HG02852 (cell line): ENCODE measurements around the gene GPR61.

Experiments
- ATAC-seq: cut with Tn5 transposase; IDR thresholded peaks from one replicate; pipeline ENCODE4 v1.9.1; 2021; ENCODE audit warnings: mild to moderate bottlenecking, moderate library complexity; ENCODE audit not compliant: unreplicated experiment

The GPR61 gene

GRCh38 chr1:109566982-109567381 is 27.3 kb downstream of the GPR61 start:
- ATAC-seq = no peak

GRCh38 chr1:109567877-109568672 is 28.4 kb downstream of the GPR61 start:
- no peak for ATAC-seq

DNA sequence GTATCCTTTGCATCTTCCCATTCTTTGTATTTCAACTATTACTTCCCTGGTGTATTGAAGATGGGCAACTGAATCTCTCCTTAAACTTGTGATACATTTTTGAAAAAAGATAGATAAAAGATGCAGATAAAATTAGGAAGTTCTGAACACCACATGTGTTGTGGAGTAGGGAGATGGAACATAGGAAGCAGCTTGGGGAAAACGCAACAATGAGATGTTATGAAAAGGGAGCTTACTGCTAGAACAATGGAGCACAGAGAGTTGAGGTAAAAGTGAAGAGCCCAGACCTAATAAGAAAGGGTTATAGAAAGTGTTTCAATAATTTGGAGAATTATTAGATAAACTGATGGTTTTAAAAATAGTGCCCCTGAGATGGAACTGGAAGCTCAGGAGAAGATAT is 29.7 kb downstream of the GPR61 start:
- no peak for ATAC-seq

GRCh38 chr1:109570414-109570813 is 30.7 kb downstream of the GPR61 start:
- no peak for ATAC-seq

GRCh38 chr1:109573785-109574184 is 34.1 kb downstream of the GPR61 start:
- no peak for ATAC-seq

DNA sequence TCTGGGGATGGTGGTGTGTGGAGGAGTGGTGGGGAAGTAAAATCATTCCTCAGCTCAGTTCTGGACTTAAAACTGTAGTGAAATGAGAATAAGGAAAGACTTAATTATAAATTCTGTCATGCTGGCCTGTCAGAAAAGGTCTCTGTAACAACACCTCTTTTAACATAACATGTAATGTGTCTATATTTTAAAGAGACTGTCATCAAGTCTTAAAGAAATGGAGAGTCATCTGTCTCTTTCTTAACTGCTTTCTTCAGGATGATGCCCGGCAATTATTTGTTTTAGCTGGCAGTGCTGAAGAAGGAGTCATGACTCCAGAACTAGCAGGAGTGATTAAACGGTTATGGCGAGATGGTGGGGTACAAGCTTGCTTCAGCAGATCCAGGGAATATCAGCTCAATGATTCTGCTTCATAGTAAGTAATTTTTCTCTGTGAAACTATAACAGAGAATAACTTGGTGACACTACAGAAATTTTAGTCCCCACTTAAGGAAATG is 39.3 kb downstream of the GPR61 start:
- ATAC-seq = no peak

DNA sequence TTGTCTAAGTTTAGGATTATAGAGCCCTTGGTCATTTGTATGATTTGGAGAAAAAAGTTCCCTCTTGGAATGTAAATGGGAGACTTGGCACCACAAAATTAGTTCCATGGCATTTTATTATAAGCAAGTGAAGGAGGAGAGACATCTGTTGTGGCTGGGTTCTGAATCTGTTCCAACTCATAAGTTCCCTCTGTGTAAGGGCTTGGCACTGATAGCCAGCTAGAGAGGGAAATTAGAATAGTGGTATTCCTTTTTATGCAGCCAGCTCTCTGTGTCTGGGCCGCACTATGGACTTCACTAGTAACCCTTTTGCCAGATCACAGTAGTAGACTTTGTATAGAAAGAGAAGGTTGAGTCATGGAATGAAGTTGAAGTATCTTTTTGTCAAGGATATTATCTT is 39.8 kb downstream of the GPR61 start:
- ATAC-seq = no peak

DNA sequence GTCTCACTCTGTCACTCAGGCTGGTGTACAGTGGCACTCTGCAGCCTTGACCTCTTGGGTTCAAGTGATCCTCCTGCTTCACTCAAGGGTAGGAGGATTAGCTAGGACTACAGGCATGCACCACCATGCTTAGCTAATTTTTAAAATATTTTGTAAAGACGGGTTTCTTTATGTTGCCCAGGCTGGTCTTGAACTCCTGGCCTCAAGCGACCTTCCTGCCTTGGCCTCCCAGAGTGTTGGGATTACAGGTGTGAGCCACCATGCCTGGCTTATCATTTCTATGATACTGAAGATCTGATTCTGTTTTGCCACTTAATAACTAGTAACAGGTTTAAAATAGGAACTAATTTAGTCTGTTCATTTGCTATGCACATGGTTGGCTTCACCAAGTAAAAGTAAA is 42.3 kb downstream of the GPR61 start:
- ATAC-seq = no peak

DNA sequence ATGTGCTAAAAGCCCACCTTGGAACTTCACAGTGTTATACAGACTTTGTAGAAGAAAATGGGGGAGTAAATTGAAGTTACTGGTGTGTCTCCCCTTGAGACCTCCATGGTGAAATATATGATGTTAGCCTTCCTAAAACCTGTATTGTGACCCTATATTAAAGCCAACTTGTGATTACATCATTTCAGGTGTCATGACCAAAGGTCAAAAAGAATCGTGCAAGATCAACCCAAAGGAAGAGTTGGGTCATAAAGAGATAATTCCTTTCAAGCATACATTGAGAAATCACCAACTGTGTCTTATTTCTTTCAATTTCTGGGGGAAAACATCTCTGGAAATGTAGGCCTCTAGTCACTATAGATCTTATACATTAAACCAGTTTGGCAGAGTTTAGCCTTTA is 45.1 kb downstream of the GPR61 start:
- ATAC-seq = no peak

GRCh38 chr1:109586055-109586454 is 46.4 kb downstream of the GPR61 start:
- ATAC-seq = no peak

DNA sequence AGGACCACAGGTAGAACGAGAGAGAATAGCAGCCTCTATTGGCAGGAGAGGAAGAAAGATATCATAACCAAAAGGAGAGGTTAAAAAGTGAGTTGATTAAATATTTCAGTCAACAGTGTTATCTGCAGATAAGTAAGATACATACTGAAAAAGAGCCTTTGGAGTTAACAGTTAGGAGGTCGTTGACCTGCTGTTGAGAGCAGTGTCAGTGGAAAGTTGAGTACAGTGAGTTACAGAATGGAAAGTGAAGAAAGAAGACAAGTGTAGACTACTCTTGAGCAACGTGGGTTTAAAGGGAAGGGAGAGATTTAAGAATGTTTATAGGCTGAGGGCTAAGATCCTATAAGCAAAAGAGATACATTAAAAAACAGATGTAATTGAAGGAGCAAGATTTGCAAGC is 49.5 kb downstream of the GPR61 start:
- ATAC-seq = no peak

- ATAC-seq = no peak
Measured at GRCh38 chr1:109589679-109590078, 50.0 kb downstream of the GPR61 start.

DNA sequence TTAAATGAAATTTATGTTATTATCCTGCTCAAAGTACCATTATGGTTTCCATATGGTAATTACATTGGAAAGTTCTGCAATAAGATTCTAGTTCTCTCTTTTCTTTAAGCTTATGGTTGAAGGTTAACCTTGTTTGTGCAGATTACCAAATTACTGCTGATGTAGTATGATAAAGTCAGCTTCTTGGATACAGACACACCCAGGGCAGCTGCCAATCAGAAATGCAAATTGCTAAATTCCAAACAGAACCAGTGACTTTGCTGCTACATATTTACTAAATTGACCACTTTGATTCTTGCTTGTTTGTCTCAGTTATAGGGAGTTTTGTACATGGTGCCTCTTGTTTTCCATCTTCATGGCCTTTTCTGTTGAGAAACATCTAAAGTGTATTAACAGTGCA is 53.2 kb downstream of the GPR61 start:
- ATAC-seq = no peak

DNA sequence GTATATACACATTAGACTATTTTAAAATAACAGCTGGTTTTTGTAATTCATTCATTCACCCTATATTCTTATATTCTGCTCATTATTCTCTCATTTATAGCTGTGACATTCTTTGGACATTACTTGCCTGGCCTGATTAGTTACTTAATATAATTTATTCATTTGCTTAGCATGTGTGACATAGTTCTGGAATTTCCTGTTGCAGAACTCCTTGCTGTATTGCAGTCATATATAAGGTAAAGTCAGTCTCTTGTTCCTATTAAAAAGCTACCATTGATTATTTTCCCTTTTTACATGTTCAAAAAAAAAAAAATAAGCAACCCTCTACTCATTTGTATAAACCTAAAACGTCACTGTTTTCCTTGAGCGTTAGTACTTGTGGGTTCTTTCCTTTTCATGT is 55.9 kb downstream of the GPR61 start:
- no peak for ATAC-seq
